Prostate gland (tissue), 2 donors: ENCODE results near the gene STOM. TPM values are rescaled to one million over a fixed set of nuclear protein-coding genes. Genes with fewer than 3 reads are reported as not detected.

ENCODE experiments used
- DNase-seq: peaks from one replicate; pipeline ENCODE4 v3.0.0-alpha.2; 2019; ENCODE audit warnings: low spot score
- H3K27ac ChIP-seq, 2 donors: fragments of 200-600 bp; sonication (generic); 2 replicates each; pipeline ENCODE4 v1.5.1; 2017 to 2019
- H3K27me3 ChIP-seq: fragments of 200-600 bp; sonication (generic); replicated peaks from 2 replicates; pipeline ENCODE4 v1.5.1; 2019; ENCODE audit not compliant: insufficient read depth
- H3K36me3 ChIP-seq, 2 donors: fragments of 200-600 bp; sonication (generic); 1 replicate in 1 of 2; 2 replicates in 1 of 2; pipeline versions ENCODE4 v1.5.1 to v1.8.1; 2017 to 2019
- H3K4me1 ChIP-seq: fragments of 200-600 bp; sonication (generic); replicated peaks from 2 replicates; pipeline ENCODE4 v1.5.1; 2019
- H3K4me3 ChIP-seq, 2 donors: fragments of 200-600 bp; sonication (generic); 2 replicates each; pipeline ENCODE4 v1.5.1; 2017 to 2019
- H3K9me3 ChIP-seq: fragments of 200-600 bp; sonication (generic); 2 replicates; pipeline ENCODE4 v1.5.1; 2017
- CTCF ChIP-seq, 4 experiments: fragments of 200-600 bp in 2 of 4; fragments of 450-650 bp in 2 of 4; sonication (generic) in 2 of 4; IDR thresholded peaks; 1 replicate in 3 of 4; 2 replicates in 1 of 4; pipeline ENCODE4 v1.5.1; 2016 to 2019; ENCODE audit warnings: antibody characterized with exemption in 4 of 4, mild to moderate bottlenecking in 2 of 4, moderate library complexity in 2 of 4
- POLR2A ChIP-seq: fragments of 450-650 bp; IDR thresholded peaks from one replicate; pipeline ENCODE4 v1.6.1; 2016; ENCODE audit warnings: antibody characterized with exemption, mild to moderate bottlenecking
- POLR2AphosphoS5 ChIP-seq: sonication (generic); formaldehyde crosslinking; IDR thresholded peaks from one replicate; pipeline ENCODE4 v1.6.1; 2017; ENCODE audit warnings: antibody characterized with exemption
- WGBS: methylation state at CpG from one replicate; pipeline ENCODE4 v1.1.5; 2018; 5-methylcytosine and 5-hydroxymethylcytosine counted together
- intact Hi-C: fragments of 100-400 bp; cut with DNase I; formaldehyde crosslinking; loops from one replicate; pipeline ENCODE4 v1.14.2; 2022
- total RNA-seq, 2 donors: library from RNA; depleted of rRNA; stranded (reverse); fragments of >200 nt; gene quantifications; one replicate each; pipeline ENCODE4 v1.1.0, GENCODE V29; 2016

Gene STOM
- total RNA-seq, 2 donors from 2014 or later: 64.3 to 85.1 TPM

GRCh38 chr9:121358751-121359150 is 11.3 kb downstream of the STOM start:
- TF ChIP-seq POLR2AphosphoS5 (no peak), POLR2A (no peak), CTCF (IDR thresholded peaks at IDR 0.05) (no peak)
- intact Hi-C loops: no loop called here
- 72% methylated on average over 3 of the region's 3 CpGs for WGBS
- Histone ChIP-seq H3K27me3 (no peaks in the 10 kb centered on the region), H3K27ac (peak overlapping the region in 1 of 2 donors; percentile 33), H3K4me1 (peaks cover under 1% of the 10 kb centered on the region), H3K36me3 (no peaks in the 10 kb centered on the region), H3K4me3 (no peak overlapping the region), H3K9me3 (no peaks in the 10 kb centered on the region)
- DNase-seq: no peak

GRCh38 chr9:121357011-121357410 is 13.0 kb downstream of the STOM start:
- 51% methylated on average over 3 of the region's 3 CpGs for WGBS
- H3K36me3 ChIP-seq: peaks cover 0 to 5% of the 10 kb centered on the region in 2 donors
- H3K27ac ChIP-seq: peak overlapping the region; percentile 6 to 47
- TF ChIP-seq POLR2AphosphoS5: peak; percentile 67
- no peak for TF ChIP-seq CTCF (IDR thresholded peaks at IDR 0.05)
- H3K4me3 ChIP-seq: no peak overlapping the region
- H3K4me1 ChIP-seq: no peaks in the 10 kb centered on the region
- H3K27me3 ChIP-seq: no peaks in the 10 kb centered on the region
- no peak for DNase-seq
- no peaks in the 10 kb centered on the region for H3K9me3 ChIP-seq
- intact Hi-C loops: no loop called here

- Histone ChIP-seq H3K27ac (peak overlapping the region in 1 of 2 donors; percentile 23), H3K4me1 (peaks cover 6% of the 10 kb centered on the region), H3K4me3 (no peak overlapping the region), H3K9me3 (no peaks in the 10 kb centered on the region), H3K27me3 (no peaks in the 10 kb centered on the region), H3K36me3 (peaks cover 0 to 5% of the 10 kb centered on the region in 2 donors)
- WGBS: 87% methylated on average over 5 of the region's 5 CpGs
- TF ChIP-seq POLR2A (no peak), POLR2AphosphoS5 (no peak), CTCF (IDR thresholded peaks at IDR 0.05) (no peak)
- intact Hi-C loops: no loop called here
- no peak for DNase-seq
Measured at GRCh38 chr9:121354762-121355161, 15.3 kb downstream of the STOM start.

GRCh38 chr9:121354141-121354540 is 15.9 kb downstream of the STOM start:
- DNase-seq: no peak
- peak; percentile 5 for TF ChIP-seq POLR2AphosphoS5
- TF ChIP-seq POLR2A: no peak
- no peak for TF ChIP-seq CTCF (IDR thresholded peaks at IDR 0.05)
- WGBS: 50% methylated on average over 5 of the region's 5 CpGs

GRCh38 chr9:121353241-121354061 is 16.6 kb downstream of the STOM start:
- Histone ChIP-seq H3K4me3 (no peak overlapping the region), H3K27me3 (no peaks in the 10 kb centered on the region), H3K4me1 (peaks cover 6% of the 10 kb centered on the region), H3K27ac (peak overlapping the region; percentile 23 to 38), H3K9me3 (no peaks in the 10 kb centered on the region), H3K36me3 (peaks cover 0 to 5% of the 10 kb centered on the region in 2 donors)
- WGBS: 84% methylated on average over 9 of the region's 9 CpGs
- intact Hi-C loops: no loop called here
- TF ChIP-seq POLR2A (no peak), POLR2AphosphoS5 (no peak), CTCF (IDR thresholded peaks at IDR 0.05) (no peak)
- DNase-seq: no peak

More at GRCh38 chr9:121354141-121354540, 15.9 kb downstream of the STOM start:
- Histone ChIP-seq H3K27ac (peak overlapping the region; percentile 23 to 38), H3K27me3 (no peaks in the 10 kb centered on the region), H3K4me1 (peaks cover 6% of the 10 kb centered on the region), H3K4me3 (no peak overlapping the region), H3K36me3 (peaks cover 0 to 5% of the 10 kb centered on the region in 2 donors), H3K9me3 (no peaks in the 10 kb centered on the region)
- intact Hi-C loops: no loop called here
